Measurements from ENCODE around the gene NHLH1.

NHLH1 gene

GRCh38 chr1:160397651-160398050 lies 30.8 kb downstream of the NHLH1 start:
- H3K27ac ChIP-seq (replicated peaks), result no peak overlapping the region
- H3K27me3 ChIP-seq (ENCODE audit: insufficient read depth, poor library complexity, severe bottlenecking), result peaks cover 24% of the 10 kb centered on the region
- TF ChIP-seq CTCF (IDR thresholded peaks at IDR 0.05; ENCODE audit: insufficient read depth, low read length) (no peak), GABPA (IDR thresholded peaks at IDR 0.05; ENCODE audit: low read depth) (no peak), REST (IDR thresholded peaks at IDR 0.05; ENCODE audit: insufficient replicate concordance, low read depth) (no peak), POLR2AphosphoS5 (IDR thresholded peaks at IDR 0.05; ENCODE audit: low read depth) (no peak), SPI1 (IDR thresholded peaks at IDR 0.05; ENCODE audit: borderline replicate concordance, low read depth) (no peak)
- DNase-seq (ENCODE audit: low read depth in 1 of 2, low spot score in 1 of 2), result no peak
- H3K4me3 ChIP-seq (replicated peaks; ENCODE audit: insufficient read depth, low read length), result no peak overlapping the region

GRCh38 chr1:160398823-160399222 lies 32.0 kb downstream of the NHLH1 start:
- Histone ChIP-seq H3K27ac (replicated peaks) (no peak overlapping the region), H3K27me3 (ENCODE audit: insufficient read depth, poor library complexity, severe bottlenecking) (peaks cover 24% of the 10 kb centered on the region), H3K4me3 (replicated peaks; ENCODE audit: insufficient read depth, low read length) (no peak overlapping the region)
- TF ChIP-seq GABPA (IDR thresholded peaks at IDR 0.05; ENCODE audit: low read depth) (no peak), POLR2AphosphoS5 (IDR thresholded peaks at IDR 0.05; ENCODE audit: low read depth) (no peak), REST (IDR thresholded peaks at IDR 0.05; ENCODE audit: insufficient replicate concordance, low read depth) (no peak), SPI1 (IDR thresholded peaks at IDR 0.05; ENCODE audit: borderline replicate concordance, low read depth) (no peak), CTCF (IDR thresholded peaks at IDR 0.05; ENCODE audit: insufficient read depth, low read length) (no peak)
- no peak for DNase-seq (ENCODE audit: low read depth in 1 of 2, low spot score in 1 of 2)

- TF ChIP-seq CTCF (IDR thresholded peaks at IDR 0.05; ENCODE audit: insufficient read depth, low read length) (no peak), REST (IDR thresholded peaks at IDR 0.05; ENCODE audit: insufficient replicate concordance, low read depth) (no peak), GABPA (IDR thresholded peaks at IDR 0.05; ENCODE audit: low read depth) (no peak), POLR2AphosphoS5 (IDR thresholded peaks at IDR 0.05; ENCODE audit: low read depth) (no peak), SPI1 (IDR thresholded peaks at IDR 0.05; ENCODE audit: borderline replicate concordance, low read depth) (no peak)
- Histone ChIP-seq H3K27ac (replicated peaks) (no peak overlapping the region), H3K4me3 (replicated peaks; ENCODE audit: insufficient read depth, low read length) (no peak overlapping the region), H3K27me3 (ENCODE audit: insufficient read depth, poor library complexity, severe bottlenecking) (peaks cover 23% of the 10 kb centered on the region)
- no peak for DNase-seq (ENCODE audit: low read depth in 1 of 2, low spot score in 1 of 2)
Observed at GRCh38 chr1:160399544-160400222, 32.8 kb downstream of the NHLH1 start.

All from HL-60 (cell line).